ENCODE data around the gene POU2F3.

- TF ChIP-seq POLR2A (IDR thresholded peaks at IDR 0.05) (no peak), POLR2AphosphoS5 (IDR thresholded peaks at IDR 0.05) (no peak)
- TF ChIP-seq, protein P1, sequence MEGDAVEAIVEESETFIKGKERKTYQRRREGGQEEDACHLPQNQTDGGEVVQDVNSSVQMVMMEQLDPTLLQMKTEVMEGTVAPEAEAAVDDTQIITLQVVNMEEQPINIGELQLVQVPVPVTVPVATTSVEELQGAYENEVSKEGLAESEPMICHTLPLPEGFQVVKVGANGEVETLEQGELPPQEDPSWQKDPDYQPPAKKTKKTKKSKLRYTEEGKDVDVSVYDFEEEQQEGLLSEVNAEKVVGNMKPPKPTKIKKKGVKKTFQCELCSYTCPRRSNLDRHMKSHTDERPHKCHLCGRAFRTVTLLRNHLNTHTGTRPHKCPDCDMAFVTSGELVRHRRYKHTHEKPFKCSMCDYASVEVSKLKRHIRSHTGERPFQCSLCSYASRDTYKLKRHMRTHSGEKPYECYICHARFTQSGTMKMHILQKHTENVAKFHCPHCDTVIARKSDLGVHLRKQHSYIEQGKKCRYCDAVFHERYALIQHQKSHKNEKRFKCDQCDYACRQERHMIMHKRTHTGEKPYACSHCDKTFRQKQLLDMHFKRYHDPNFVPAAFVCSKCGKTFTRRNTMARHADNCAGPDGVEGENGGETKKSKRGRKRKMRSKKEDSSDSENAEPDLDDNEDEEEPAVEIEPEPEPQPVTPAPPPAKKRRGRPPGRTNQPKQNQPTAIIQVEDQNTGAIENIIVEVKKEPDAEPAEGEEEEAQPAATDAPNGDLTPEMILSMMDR (IDR thresholded peaks at IDR 0.05): no peak
Measured at GRCh38 chr11:120335556-120335907, 95.6 kb downstream of the POU2F3 start.
